Heart right ventricle (tissue), 16 donors: Measurements from ENCODE around the gene STK24. TPM values are rescaled to one million over a fixed set of nuclear protein-coding genes. Genes with fewer than 3 reads are reported as not detected.

Experiments
- ATAC-seq, 8 donors: fragments of 200-7000 bp; cut with Tn5 transposase; one replicate each; pipeline ENCODE4 v1.9.1; 2020; ENCODE audit warnings: mild to moderate bottlenecking in 8 of 8, moderate library complexity in 8 of 8, moderate number of reproducible peaks in 1 of 8
- DNase-seq, 2 donors: peaks; one replicate each; pipeline ENCODE4 v3.0.0-alpha.2; 2020
- H3K27ac ChIP-seq, 10 donors: fragments of 200-600 bp; sonication (generic) in 2 of 10; one replicate each; pipeline versions ENCODE4 v1.5.0 to v1.8.0; 2020 to 2022; ENCODE audit warnings: mild to moderate bottlenecking in 3 of 10
- H3K27me3 ChIP-seq, 7 donors: fragments of 200-600 bp; one replicate each; pipeline ENCODE4 v1.8.0; 2021 to 2022; ENCODE audit warnings: mild to moderate bottlenecking in 2 of 7
- H3K36me3 ChIP-seq, 9 donors: fragments of 200-600 bp; sonication (generic) in 1 of 9; one replicate each; pipeline versions ENCODE4 v1.5.0 to v1.8.0; 2020 to 2022; ENCODE audit warnings: mild to moderate bottlenecking in 2 of 9
- H3K4me1 ChIP-seq, 9 donors: fragments of 200-600 bp; sonication (generic) in 1 of 9; one replicate each; pipeline versions ENCODE4 v1.5.0 to v1.8.0; 2020 to 2022; ENCODE audit warnings: mild to moderate bottlenecking in 4 of 9
- H3K4me3 ChIP-seq, 10 donors: fragments of 200-600 bp; sonication (generic) in 2 of 10; one replicate each; pipeline versions ENCODE4 v1.5.0 to v1.8.0; 2020 to 2022; ENCODE audit warnings: mild to moderate bottlenecking in 7 of 10, moderate library complexity in 2 of 10
- H3K9me3 ChIP-seq, 11 donors: fragments of 200-600 bp in 10 of 11; sonication (generic) in 2 of 11; one replicate each; pipeline versions ENCODE4 v1.5.0 to v1.8.0; 2013 to 2022; ENCODE audit warnings: mild to moderate bottlenecking in 2 of 11, control low read depth in 1 of 11, moderate library complexity in 1 of 11
- WGBS, 2 donors: extraction: QIAGEN DNeasy Blood & Tissue Kit; methylation state at CpG; one replicate each; pipeline ENCODE4 v1.1.7; 2013; ENCODE audit warnings: inconsistent platforms in 1 of 2; 5-methylcytosine and 5-hydroxymethylcytosine counted together
- intact Hi-C, 10 donors: fragments of 100-400 bp; cut with DNase I; formaldehyde crosslinking; loops; one replicate each; pipeline versions ENCODE4 v1.11.1 to v1.14.2; 2022
- polyA plus RNA-seq, 2 donors: library from polyadenylated mRNA; stranded (reverse); fragments of 200-250 nt; gene quantifications; one replicate each; pipeline ENCODE4 v1.2.3, GENCODE V29; 2013
- total RNA-seq, 10 donors: library from RNA; stranded (reverse); fragmentation: NEBNext Ultra II Directional in 3 of 10; extraction: Animal tissue kit (Norgen Biotek cat#: 25700) in 3 of 10; gene quantifications; one replicate each; pipeline versions ENCODE4 v1.2.1 to v1.2.4, GENCODE V29; 2021 to 2023
- TF ChIP-seq, protein P1 (sequence below), 9 donors: fragments of 200-600 bp; sonication (generic) in 2 of 9; IDR thresholded peaks; one replicate each; pipeline versions ENCODE4 v1.5.0 to v1.8.0; 2021 to 2022; ENCODE audit warnings: antibody characterized with exemption in 9 of 9, mild to moderate bottlenecking in 5 of 9, moderate library complexity in 1 of 9
- donor health status: Arrhythmogenic right ventricular cardiomyopathy.
- donor health status: ischemic (EF 13 %, LVEDD 7.1; RV severe dilation, severe dysfunction).
- donor health status: healthy with polysubstance abuse.
- donor health status: DM: no; HTN: yes; CAD: no.
- donor health status: DM: no; HTN: no; CAD: no.
- donor health status: ischemic (EF 25% LVEDD 6.9; RV normal size, moderate dysfunction).
- donor health status: ischemic (EF 25% LVEDD 5.7; RV mildly dilated, moderate dysfunction).
- donor health status: healthy.
- donor health status: DM: yes; HTN: yes; CAD: no.
- donor health status: Ischemic cardiomyopathy.
- donor health status: ischemic (EF 35%, LVEDD 5.7; RV mildly dilated, moderate dysfunction).
- donor health status: nonischemic (EF 11% LVEDD 7.7; RV severe dilation, severe dysfunction).
- donor health status: DM: yes; HTN: yes; CAD: no.
- donor health status: PGD.
- donor health status: ischemic (EF 29% LVEDD 5.4; RV normal size, mild dysfunction).
- donor health status: nonischemic (EF 23%, LVEDD 6.1; RV moderate dilation, normal function).

The STK24 gene
- total and polyA plus RNA-seq, 12 donors = 20.8 to 72.9 (median 61.5) TPM

DNA sequence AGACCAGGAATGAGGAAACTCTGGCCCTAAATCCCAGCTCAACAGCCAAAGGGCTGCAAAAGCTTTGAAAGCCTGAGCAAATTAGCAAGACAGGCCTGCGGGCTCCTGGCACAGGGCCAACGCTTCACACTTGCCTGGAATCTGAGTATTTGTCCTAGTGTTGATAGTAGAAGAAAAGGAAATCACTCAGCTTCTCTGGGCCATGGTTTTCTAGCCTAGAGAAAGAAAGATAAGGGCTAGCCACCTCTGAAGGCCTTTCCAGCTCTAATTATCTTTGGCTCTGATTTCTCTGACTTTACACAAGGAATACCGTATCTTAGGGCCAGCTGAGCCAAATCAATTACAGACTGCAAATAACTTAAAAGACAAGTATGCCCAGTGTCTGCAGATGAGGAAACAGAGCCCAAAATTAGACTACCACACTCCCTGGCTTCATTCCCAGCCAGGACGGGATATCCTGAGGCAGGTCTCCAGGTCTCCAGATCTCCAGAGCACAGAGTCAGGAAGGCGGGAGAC is 69.6 kb downstream of the STK24 start:
- intact Hi-C loops = loop anchor here in 7 of 10 donors (2.0 to 10.0 kb wide), 6 partner anchors 57 to 70 kb away; partner anchors contain the start of gene STK24 (in 5 of the 7)
- TF ChIP-seq, protein P1, sequence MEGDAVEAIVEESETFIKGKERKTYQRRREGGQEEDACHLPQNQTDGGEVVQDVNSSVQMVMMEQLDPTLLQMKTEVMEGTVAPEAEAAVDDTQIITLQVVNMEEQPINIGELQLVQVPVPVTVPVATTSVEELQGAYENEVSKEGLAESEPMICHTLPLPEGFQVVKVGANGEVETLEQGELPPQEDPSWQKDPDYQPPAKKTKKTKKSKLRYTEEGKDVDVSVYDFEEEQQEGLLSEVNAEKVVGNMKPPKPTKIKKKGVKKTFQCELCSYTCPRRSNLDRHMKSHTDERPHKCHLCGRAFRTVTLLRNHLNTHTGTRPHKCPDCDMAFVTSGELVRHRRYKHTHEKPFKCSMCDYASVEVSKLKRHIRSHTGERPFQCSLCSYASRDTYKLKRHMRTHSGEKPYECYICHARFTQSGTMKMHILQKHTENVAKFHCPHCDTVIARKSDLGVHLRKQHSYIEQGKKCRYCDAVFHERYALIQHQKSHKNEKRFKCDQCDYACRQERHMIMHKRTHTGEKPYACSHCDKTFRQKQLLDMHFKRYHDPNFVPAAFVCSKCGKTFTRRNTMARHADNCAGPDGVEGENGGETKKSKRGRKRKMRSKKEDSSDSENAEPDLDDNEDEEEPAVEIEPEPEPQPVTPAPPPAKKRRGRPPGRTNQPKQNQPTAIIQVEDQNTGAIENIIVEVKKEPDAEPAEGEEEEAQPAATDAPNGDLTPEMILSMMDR (IDR thresholded peaks at IDR 0.05) = no peak
- ATAC-seq (peak; percentile 56 to 82 (median 74)), DNase-seq (peak; percentile 75 to 80)
- Histone ChIP-seq H3K4me3 (no peak overlapping the region), H3K9me3 (no peaks in the 10 kb centered on the region), H3K36me3 (peaks cover 0 to 2% (median 0%) of the 10 kb centered on the region in 9 donors), H3K27me3 (no peaks in the 10 kb centered on the region), H3K27ac (peak overlapping the region in 9 of 10 donors; percentile 11 to 85 (median 57)), H3K4me1 (peaks cover 35 to 90% (median 81%) of the 10 kb centered on the region in 9 donors)
- WGBS, 2 donors = 11 to 12% methylated on average over 5 of the region's 5 CpGs

DNA sequence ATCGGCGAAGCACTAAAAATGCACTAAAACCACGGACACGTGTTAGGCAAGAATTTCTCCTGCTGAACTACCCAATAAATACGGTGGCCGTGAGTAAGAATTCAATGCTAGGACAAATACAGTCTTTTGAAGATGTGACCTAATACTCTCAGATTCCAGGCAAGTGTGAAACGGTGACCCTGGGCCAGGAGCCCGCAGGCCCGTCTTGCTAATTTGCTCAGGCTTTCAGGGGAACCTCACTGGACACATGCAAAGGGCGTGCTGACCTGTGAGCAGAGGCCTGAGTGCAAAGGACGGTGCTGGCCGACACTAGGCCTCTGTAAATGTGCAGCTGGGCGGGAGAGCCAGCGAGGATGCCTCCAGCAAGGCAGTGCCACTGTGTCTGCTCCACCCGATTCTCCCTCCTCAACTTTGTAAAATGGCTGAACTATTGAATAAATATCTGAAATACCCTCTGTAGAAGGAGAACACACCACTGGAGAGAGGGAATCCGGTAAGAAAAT is 70.1 kb downstream of the STK24 start:
- TF ChIP-seq, protein P1 (IDR thresholded peaks at IDR 0.05) = no peak
- no peaks in the 10 kb centered on the region for H3K27me3 ChIP-seq
- peak in 1 of 8 donors; percentile 2 for ATAC-seq
- DNase-seq = no peak
- peaks cover 0 to 2% (median 0%) of the 10 kb centered on the region in 9 donors for H3K36me3 ChIP-seq
- H3K4me3 ChIP-seq = no peak overlapping the region
- peaks cover 35 to 95% (median 84%) of the 10 kb centered on the region in 9 donors for H3K4me1 ChIP-seq
- H3K27ac ChIP-seq = peak overlapping the region in 9 of 10 donors; percentile 11 to 85 (median 57)
- intact Hi-C loops = loop anchor here in 7 of 10 donors (2.0 to 10.0 kb wide), 6 partner anchors 58 to 71 kb away; partner anchors contain the start of gene STK24 (in 5 of the 7)
- WGBS, 2 donors = 69 to 72% methylated on average over 16 of the region's 16 CpGs
- H3K9me3 ChIP-seq = no peaks in the 10 kb centered on the region

DNA sequence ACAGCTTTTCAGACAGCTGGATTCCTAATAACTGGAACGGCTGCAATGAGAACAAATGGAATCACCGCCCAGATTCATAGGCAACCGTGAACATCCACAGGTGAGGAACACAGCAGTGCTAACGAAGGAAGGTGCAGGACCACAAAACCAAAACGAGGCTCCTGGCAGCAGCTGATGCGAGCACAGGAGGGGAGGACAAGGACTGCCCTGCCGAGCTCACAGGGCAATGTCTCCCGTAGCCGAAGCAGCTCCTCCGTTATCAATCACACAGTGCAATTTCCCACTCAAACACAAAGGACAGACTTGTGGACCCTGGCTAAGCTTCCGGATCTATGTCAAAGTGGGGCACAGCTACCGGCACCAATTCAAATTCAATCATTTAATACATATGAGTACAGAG is 70.6 kb downstream of the STK24 start:
- Histone ChIP-seq H3K36me3 (peaks cover 0 to 2% (median 0%) of the 10 kb centered on the region in 9 donors), H3K27me3 (no peaks in the 10 kb centered on the region), H3K27ac (peak overlapping the region in 7 of 10 donors; percentile 11 to 74 (median 55)), H3K4me1 (peaks cover 38 to 96% (median 88%) of the 10 kb centered on the region in 9 donors), H3K4me3 (no peak overlapping the region), H3K9me3 (no peaks in the 10 kb centered on the region)
- intact Hi-C loops = loop anchor here in 7 of 10 donors (2.0 to 10.0 kb wide), 6 partner anchors 58 to 71 kb away; partner anchors contain the start of gene STK24 (in 5 of the 7)
- WGBS, 2 donors = 69% methylated on average over 12 of the region's 12 CpGs
- DNase-seq = no peak
- no peak for ATAC-seq
- TF ChIP-seq, protein P1 (IDR thresholded peaks at IDR 0.05) = no peak

DNA sequence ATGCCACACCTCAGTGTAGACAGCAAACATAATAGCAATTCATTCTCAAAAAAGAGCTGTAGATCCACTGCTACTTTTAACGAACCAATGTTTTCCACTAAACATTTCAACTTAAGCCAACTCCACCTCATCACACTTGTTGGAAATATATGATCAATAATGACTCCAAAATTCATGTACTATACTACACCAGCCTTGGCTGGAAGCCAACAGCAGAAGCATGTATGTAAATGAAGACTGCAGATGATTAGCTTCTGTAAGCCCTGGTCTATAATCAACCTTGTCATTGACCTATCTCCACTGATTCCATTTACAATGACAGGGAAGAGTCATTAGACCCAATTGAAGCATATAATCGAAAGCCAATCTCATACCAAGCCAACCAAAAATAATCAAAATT is 71.7 kb downstream of the STK24 start:
- H3K9me3 ChIP-seq = no peaks in the 10 kb centered on the region
- no peak overlapping the region for H3K27ac ChIP-seq
- DNase-seq = no peak
- H3K36me3 ChIP-seq = peaks cover 0 to 2% (median 0%) of the 10 kb centered on the region in 9 donors
- H3K4me3 ChIP-seq = no peak overlapping the region
- intact Hi-C loops = loop anchor here in 7 of 10 donors (5.0 to 10.0 kb wide), 5 partner anchors 60 to 72 kb away; partner anchors contain the start of gene STK24 (in 4 of the 7)
- ATAC-seq = no peak
- no peaks in the 10 kb centered on the region for H3K27me3 ChIP-seq
- H3K4me1 ChIP-seq = peaks cover 38 to 93% (median 86%) of the 10 kb centered on the region in 9 donors
- TF ChIP-seq, protein P1 (IDR thresholded peaks at IDR 0.05) = no peak
- 97% methylated on average over 2 of the region's 2 CpGs for WGBS, 2 donors
